Peyer's patch (tissue), 4 donors: ENCODE results near the gene PIGN. TPM values are rescaled to one million over a fixed set of nuclear protein-coding genes. Genes with fewer than 3 reads are reported as not detected.

Experiments used
- DNase-seq, 3 donors: peaks; one replicate each; pipeline ENCODE4 v3.0.0-alpha.2; 2017 to 2019
- H3K27ac ChIP-seq, 4 donors: fragments of 200-600 bp; sonication (generic); one replicate each; pipeline ENCODE4 v1.5.1; 2016 to 2019
- H3K27me3 ChIP-seq, 2 donors: fragments of 200-600 bp; sonication (generic); one replicate each; pipeline ENCODE4 v1.5.1; 2019
- H3K36me3 ChIP-seq, 3 donors: fragments of 200-600 bp; sonication (generic); one replicate each; pipeline ENCODE4 v1.5.1; 2016 to 2019
- H3K4me1 ChIP-seq, 4 donors: fragments of 200-600 bp; sonication (generic); one replicate each; pipeline ENCODE4 v1.5.1; 2016 to 2019
- H3K4me3 ChIP-seq, 4 donors: fragments of 200-600 bp; sonication (generic); 1 replicate in 3 of 4; 2 replicates in 1 of 4; pipeline ENCODE4 v1.5.1; 2016 to 2019; ENCODE audit warnings: mild to moderate bottlenecking in 1 of 4
- H3K9me3 ChIP-seq, 4 donors: fragments of 200-600 bp; sonication (generic); one replicate each; pipeline ENCODE4 v1.5.1; 2016 to 2019; ENCODE audit warnings: mild to moderate bottlenecking in 1 of 4
- POLR2A ChIP-seq, 2 donors: fragments of 450-650 bp; IDR thresholded peaks; one replicate each; pipeline ENCODE4 v1.5.1; 2017; ENCODE audit warnings: antibody characterized with exemption in 2 of 2, mild to moderate bottlenecking in 2 of 2, moderate library complexity in 2 of 2
- total RNA-seq, 4 donors: library from RNA; depleted of rRNA; stranded (reverse); fragments of >200 nt; gene quantifications; one replicate each; pipeline ENCODE4 v1.1.0, GENCODE V29; 2016
- TF ChIP-seq, protein P1 (sequence below), 6 experiments: fragments of 450-650 bp in 4 of 6; fragments of 200-600 bp in 2 of 6; sonication (generic) in 1 of 6; IDR thresholded peaks; one replicate each; pipeline ENCODE4 v1.5.1; 2017 to 2019; ENCODE audit warnings: antibody characterized with exemption in 6 of 6, mild to moderate bottlenecking in 3 of 6, moderate library complexity in 1 of 6

PIGN gene
- 10 to 100 TPM; 35.4 to 49.2 (median 42.3) TPM for total RNA-seq

DNA sequence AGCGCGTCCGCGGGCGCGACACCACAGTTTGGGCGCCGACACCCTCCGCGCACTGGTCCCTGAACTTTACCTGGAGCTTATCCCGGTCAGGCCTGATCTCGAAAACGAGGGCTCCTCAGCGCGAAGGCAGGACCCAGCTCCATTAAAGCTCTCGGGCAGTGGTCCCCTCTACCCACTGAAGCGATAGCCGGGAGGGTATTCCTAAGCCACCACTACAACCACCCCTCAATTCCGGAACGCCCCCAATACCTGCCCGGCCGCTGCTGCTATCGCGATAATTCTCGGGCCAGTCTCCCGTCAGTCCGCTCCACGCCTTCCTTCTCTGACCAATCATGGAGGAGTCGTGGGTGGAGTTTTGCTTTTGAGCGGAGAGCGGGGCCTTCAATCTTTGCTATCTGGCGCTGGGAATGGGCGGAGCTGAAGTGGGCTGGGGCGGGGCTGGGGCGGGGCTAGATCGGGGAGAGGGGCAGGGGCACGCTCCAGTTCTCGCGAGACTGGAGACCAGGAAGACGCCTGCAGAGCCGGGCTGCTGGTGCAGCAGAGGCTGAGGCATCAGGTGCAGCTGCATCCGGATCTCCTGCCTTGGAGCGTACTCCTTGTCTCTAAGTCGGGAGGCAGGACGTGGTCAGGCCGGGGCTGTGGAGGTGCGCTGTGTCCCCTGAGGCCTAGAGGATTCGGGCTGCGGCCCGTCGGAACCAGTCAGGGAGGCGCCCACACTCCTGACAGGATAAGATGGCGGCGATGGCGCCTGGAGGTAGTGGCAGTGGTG is at the start of gene PIGN, which contains the start of gene RELCH:
TSS of gene PIGN (minus strand) at position 283 of the 769 bp plus-strand sequence. CDS start 25,703 bp downstream, outside the sequence.
TSS of gene RELCH (plus strand) at position 482 of the 769 bp plus-strand sequence. CDS start at position 733, 251 bp downstream.
- H3K27ac ChIP-seq, result peak within 1 kb of the TSS; percentile 76 to 88 (median 82)
- H3K4me1 ChIP-seq, result peaks cover 0 to 23% (median 2%) of the 10 kb centered on the region in 4 donors
- peak; percentile 95 to 99 (median 98) for DNase-seq
- H3K27me3 ChIP-seq, result no peaks in the 10 kb centered on the region
- TF ChIP-seq, protein P1, sequence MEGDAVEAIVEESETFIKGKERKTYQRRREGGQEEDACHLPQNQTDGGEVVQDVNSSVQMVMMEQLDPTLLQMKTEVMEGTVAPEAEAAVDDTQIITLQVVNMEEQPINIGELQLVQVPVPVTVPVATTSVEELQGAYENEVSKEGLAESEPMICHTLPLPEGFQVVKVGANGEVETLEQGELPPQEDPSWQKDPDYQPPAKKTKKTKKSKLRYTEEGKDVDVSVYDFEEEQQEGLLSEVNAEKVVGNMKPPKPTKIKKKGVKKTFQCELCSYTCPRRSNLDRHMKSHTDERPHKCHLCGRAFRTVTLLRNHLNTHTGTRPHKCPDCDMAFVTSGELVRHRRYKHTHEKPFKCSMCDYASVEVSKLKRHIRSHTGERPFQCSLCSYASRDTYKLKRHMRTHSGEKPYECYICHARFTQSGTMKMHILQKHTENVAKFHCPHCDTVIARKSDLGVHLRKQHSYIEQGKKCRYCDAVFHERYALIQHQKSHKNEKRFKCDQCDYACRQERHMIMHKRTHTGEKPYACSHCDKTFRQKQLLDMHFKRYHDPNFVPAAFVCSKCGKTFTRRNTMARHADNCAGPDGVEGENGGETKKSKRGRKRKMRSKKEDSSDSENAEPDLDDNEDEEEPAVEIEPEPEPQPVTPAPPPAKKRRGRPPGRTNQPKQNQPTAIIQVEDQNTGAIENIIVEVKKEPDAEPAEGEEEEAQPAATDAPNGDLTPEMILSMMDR (IDR thresholded peaks at IDR 0.05), result peak in 1 of 6 experiments; percentile 8
- peak; percentile 85 to 96 for TF ChIP-seq POLR2A (IDR thresholded peaks at IDR 0.05)
- H3K4me3 ChIP-seq, result peak within 1 kb of the TSS; percentile 73 to 97 (median 84)
- no peaks in the 10 kb centered on the region for H3K9me3 ChIP-seq
- no peaks in the 10 kb centered on the region for H3K36me3 ChIP-seq

DNA sequence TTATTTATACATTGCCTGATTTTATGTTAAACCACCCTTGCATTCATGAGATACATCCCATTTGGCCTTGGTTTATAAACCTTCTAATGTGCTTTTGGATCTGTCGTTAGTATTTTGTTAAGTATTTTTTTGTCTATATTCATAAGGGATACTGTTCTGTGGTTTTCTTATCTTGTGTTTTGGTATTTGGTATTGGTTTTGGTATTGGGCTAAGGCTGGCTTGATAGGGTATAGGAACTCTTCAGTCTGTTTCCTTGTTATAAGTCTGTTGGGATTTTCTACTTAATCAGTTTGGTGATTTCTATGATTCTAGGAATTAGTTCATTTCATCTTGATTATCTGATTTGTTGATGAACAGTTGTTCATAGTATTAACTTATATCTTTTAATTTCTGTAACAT is 49.4 kb upstream of the PIGN start:
- H3K4me1 ChIP-seq, result no peaks in the 10 kb centered on the region
- no peak overlapping the region for H3K27ac ChIP-seq
- no peaks in the 10 kb centered on the region for H3K9me3 ChIP-seq
- H3K4me3 ChIP-seq, result no peak overlapping the region
- no peak for DNase-seq
- TF ChIP-seq, protein P1 (IDR thresholded peaks at IDR 0.05), result no peak
- no peak for TF ChIP-seq POLR2A (IDR thresholded peaks at IDR 0.05)
- no peaks in the 10 kb centered on the region for H3K27me3 ChIP-seq
- H3K36me3 ChIP-seq, result peaks cover 0 to 31% (median 0%) of the 10 kb centered on the region in 3 donors

DNA sequence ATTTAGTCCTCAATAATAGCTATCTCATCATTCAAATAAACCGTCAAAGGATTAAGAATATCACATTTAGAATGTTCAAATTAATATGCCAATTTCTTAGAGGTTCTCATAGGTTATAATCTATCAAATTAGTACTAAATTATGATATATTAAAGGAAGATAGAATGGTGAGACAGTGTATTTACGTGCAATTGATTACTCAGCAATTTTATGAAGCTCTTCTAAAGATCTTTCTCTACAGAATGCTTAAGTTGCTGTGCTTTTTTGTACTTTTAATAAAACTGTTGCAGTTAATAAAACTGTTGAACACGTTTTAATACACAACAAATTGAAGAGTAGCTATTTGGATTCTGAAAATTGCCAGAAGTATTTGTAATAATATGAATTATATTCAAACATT is 39.2 kb upstream of the PIGN start:
- TF ChIP-seq, protein P1 (IDR thresholded peaks at IDR 0.05), result no peak
- TF ChIP-seq POLR2A (IDR thresholded peaks at IDR 0.05), result no peak
- H3K36me3 ChIP-seq, result peaks cover 0 to 52% (median 0%) of the 10 kb centered on the region in 3 donors
- no peaks in the 10 kb centered on the region for H3K4me1 ChIP-seq

DNA sequence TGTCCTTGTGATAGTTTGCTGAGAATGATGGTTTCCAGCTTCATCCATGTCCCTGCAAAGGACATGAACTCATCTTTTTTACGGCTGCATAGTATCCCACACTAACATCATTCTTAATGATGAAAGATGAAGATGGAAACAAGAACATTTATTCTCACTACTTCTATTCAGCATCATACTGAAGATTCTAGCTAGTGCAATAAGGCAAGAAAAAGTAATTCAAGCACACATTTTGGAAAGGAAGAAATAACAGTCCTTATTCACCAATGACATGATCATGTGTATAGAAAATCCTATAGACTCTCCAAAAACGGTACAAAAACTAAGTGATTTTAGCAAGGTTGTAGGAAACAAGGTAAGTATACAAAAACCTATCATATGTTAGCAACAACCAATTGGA is 37.4 kb upstream of the PIGN start:
- H3K9me3 ChIP-seq, result no peaks in the 10 kb centered on the region
- H3K4me3 ChIP-seq, result no peak overlapping the region
- H3K4me1 ChIP-seq, result no peaks in the 10 kb centered on the region
- DNase-seq, result no peak
- H3K27ac ChIP-seq, result no peak overlapping the region
- TF ChIP-seq, protein P1 (IDR thresholded peaks at IDR 0.05), result no peak
- no peak for TF ChIP-seq POLR2A (IDR thresholded peaks at IDR 0.05)
- H3K36me3 ChIP-seq, result peaks cover 0 to 42% (median 0%) of the 10 kb centered on the region in 3 donors
- no peaks in the 10 kb centered on the region for H3K27me3 ChIP-seq

More for the DNA sequence above, 39.2 kb upstream of the PIGN start:
- Histone ChIP-seq H3K27me3 (no peaks in the 10 kb centered on the region), H3K27ac (no peak overlapping the region), H3K9me3 (no peaks in the 10 kb centered on the region), H3K4me3 (no peak overlapping the region)
- no peak for DNase-seq

DNA sequence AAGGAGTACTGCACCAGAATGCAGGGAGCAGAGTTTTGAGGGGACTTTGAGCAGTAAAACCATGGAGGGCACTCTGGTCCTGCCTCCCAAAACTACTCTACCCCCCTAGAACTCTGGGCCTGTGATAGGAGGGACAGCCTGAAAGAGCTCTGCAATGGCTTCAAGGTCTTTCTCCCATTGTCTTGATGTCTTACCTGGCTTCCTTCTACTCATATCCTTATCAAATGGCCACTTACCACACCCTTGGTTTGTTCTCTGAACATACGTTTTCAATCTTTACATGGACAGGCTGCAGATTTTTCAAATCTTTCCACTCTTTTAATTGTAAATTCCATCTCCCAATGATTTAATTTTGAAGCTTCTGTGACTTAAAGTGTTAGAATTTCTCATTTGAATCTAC is 27.9 kb upstream of the PIGN start:
- Histone ChIP-seq H3K27me3 (no peaks in the 10 kb centered on the region), H3K27ac (no peak overlapping the region), H3K36me3 (peaks cover 0 to 15% (median 0%) of the 10 kb centered on the region in 3 donors), H3K9me3 (no peaks in the 10 kb centered on the region), H3K4me3 (no peak overlapping the region), H3K4me1 (peaks cover 0 to 8% (median 0%) of the 10 kb centered on the region in 4 donors)
- TF ChIP-seq, protein P1 (IDR thresholded peaks at IDR 0.05), result no peak
- TF ChIP-seq POLR2A (IDR thresholded peaks at IDR 0.05), result no peak
- DNase-seq, result no peak
